CD4-positive, alpha-beta T cell (primary cell): ENCODE measurements around the gene PTPRK. TPM values are rescaled to one million over a fixed set of nuclear protein-coding genes. Genes with fewer than 3 reads are reported as not detected.

Experiments
- ATAC-seq: fragments of 200-7000 bp; cut with Tn5 transposase; one replicate; pipeline ENCODE4 v1.10.0; 2022; ENCODE audit warnings: mild to moderate bottlenecking; ENCODE audit not compliant: poor library complexity
- CTCF ChIA-PET: fragments of 350-600 bp; sonication (Branson Sonifier 250); formaldehyde crosslinking; loops from one replicate; lab custom pipeline; 2021; ENCODE audit warnings: antibody characterized with exemption, inconsistent platforms; lab: Charles Lee
- POLR2A ChIA-PET: fragments of 350-600 bp; sonication (Branson Sonifier 250); formaldehyde crosslinking; loops from one replicate; lab custom pipeline; 2021; ENCODE audit warnings: antibody characterized with exemption, inconsistent platforms; lab: Charles Lee
- DNase-seq, 14 experiments: peaks; one replicate each; pipeline ENCODE4 v3.0.0-alpha.2; 2013 to 2020; ENCODE audit warnings: mixed read lengths in 2 of 14
- H3K27ac ChIP-seq, 2 donors: one replicate each; pipeline versions ENCODE4 v1.5.1 to v1.7.0; 2013; ENCODE audit warnings: low read length in 2 of 2, low read depth in 1 of 2, mild to moderate bottlenecking in 1 of 2
- H3K27me3 ChIP-seq, 2 experiments: 1 replicate in 1 of 2; 2 replicates in 1 of 2; pipeline versions ENCODE4 v1.6.1 to v1.7.0; 2013; ENCODE audit warnings: low read length in 2 of 2, control low read depth in 1 of 2, mild to moderate bottlenecking in 1 of 2, moderate library complexity in 1 of 2; ENCODE audit not compliant: insufficient read depth in 2 of 2, control insufficient read depth in 1 of 2
- H3K36me3 ChIP-seq: one replicate; pipeline ENCODE4 v1.6.1; 2013; ENCODE audit warnings: low read length, control low read depth; ENCODE audit not compliant: insufficient read depth
- H3K4me1 ChIP-seq: one replicate; pipeline ENCODE4 v1.6.1; 2013; ENCODE audit warnings: low read length, control low read depth; ENCODE audit not compliant: insufficient read depth
- H3K4me3 ChIP-seq: one replicate; pipeline ENCODE4 v1.5.1; 2013; ENCODE audit warnings: mild to moderate bottlenecking, low read length, moderate library complexity
- H3K9me3 ChIP-seq, 2 experiments: 1 replicate in 1 of 2; 2 replicates in 1 of 2; pipeline versions ENCODE4 v1.6.1 to v1.7.0; 2013; ENCODE audit warnings: low read length in 2 of 2, mild to moderate bottlenecking in 2 of 2, control low read depth in 1 of 2, moderate library complexity in 1 of 2; ENCODE audit not compliant: control insufficient read depth in 1 of 2, insufficient read depth in 1 of 2
- H3K27ac Mint-ChIP-seq: one replicate; pipeline ENCODE4 v1.8.0; 2020; ENCODE audit warnings: mixed read lengths
- H3K27me3 Mint-ChIP-seq: one replicate; pipeline ENCODE4 v1.8.0; 2021; ENCODE audit warnings: mixed read lengths
- H3K36me3 Mint-ChIP-seq: one replicate; pipeline ENCODE4 v1.8.0; 2021; ENCODE audit warnings: low read depth, mixed read lengths
- H3K4me1 Mint-ChIP-seq: one replicate; pipeline ENCODE4 v1.8.0; 2021; ENCODE audit warnings: low read depth, mixed read lengths
- H3K4me3 Mint-ChIP-seq: one replicate; pipeline ENCODE4 v1.8.0; 2020; ENCODE audit warnings: mild to moderate bottlenecking, mixed read lengths
- H3K9me3 Mint-ChIP-seq: one replicate; pipeline ENCODE4 v1.8.0; 2020; ENCODE audit warnings: mixed read lengths
- CTCF ChIP-seq: fragments of 200-600 bp; IDR thresholded peaks from one replicate; pipeline ENCODE4 v1.8.0; 2022; ENCODE audit warnings: antibody characterized with exemption, mild to moderate bottlenecking
- intact Hi-C, 2 experiments: fragments of 100-400 bp; cut with DNase I in 1 of 2; cut with micrococcal nuclease in 1 of 2; formaldehyde crosslinking; loops; one replicate each; pipeline versions ENCODE4 v1.15.1 to v1.9.0; 2023 to 2025; cut with DNase I, micrococcal nuclease
- total RNA-seq, 174 experiments: library from RNA in 2 of 174; stranded (reverse) in 2 of 174; gene quantifications; one replicate each; pipeline ENCODE4 v1.2.3 and lab custom pipeline; 2021 to 2026

The PTPRK gene
- total RNA-seq, 2 experiments from 2014 or later = 8.4 to 10.3 TPM

- ChIA-PET POLR2A (interaction anchor here (0.6 to 0.9 kb wide), 2 partner anchors 7 to 1063 kb away, joined by 4 to 5 read pairs; partner anchors contain the start of gene PTPRK), CTCF (no interaction called here)
- intact Hi-C loops = no loop called here
These were observed 8.1 kb downstream of the PTPRK start for GRCh38 chr6:128512296-128512695.

GRCh38 chr6:128511506-128511905, 8.9 kb downstream of the PTPRK start:
- intact Hi-C loops = no loop called here
- POLR2A ChIA-PET = interaction anchor here (0.6 to 0.9 kb wide), 2 partner anchors 8 to 1064 kb away, joined by 4 to 5 read pairs; partner anchors contain the start of gene PTPRK
- H3K27me3 ChIP-seq = peaks cover 0 to 5% of the 10 kb centered on the region in 2 experiments

More at GRCh38 chr6:128512296-128512695, 8.1 kb downstream of the PTPRK start:
- no peak overlapping the region for H3K27ac ChIP-seq
- ATAC-seq (no peak), DNase-seq (no peak)
- H3K9me3 ChIP-seq = no peaks in the 10 kb centered on the region
- H3K36me3 Mint-ChIP-seq = no peaks in the 10 kb centered on the region
- no peaks in the 10 kb centered on the region for H3K36me3 ChIP-seq
- H3K4me3 ChIP-seq = no peak overlapping the region
- H3K27me3 ChIP-seq = peaks cover 5 to 11% of the 10 kb centered on the region in 2 experiments
- H3K4me1 ChIP-seq = no peaks in the 10 kb centered on the region
- no peaks in the 10 kb centered on the region for H3K4me1 Mint-ChIP-seq
- no peak for TF ChIP-seq CTCF
- H3K27me3 Mint-ChIP-seq = peaks cover 49% of the 10 kb centered on the region
- H3K27ac Mint-ChIP-seq = no peak overlapping the region
- H3K9me3 Mint-ChIP-seq = no peaks in the 10 kb centered on the region
- H3K4me3 Mint-ChIP-seq = no peak overlapping the region

GRCh38 chr6:128509709-128510108, 10.7 kb downstream of the PTPRK start:
- Histone ChIP-seq H3K36me3 (no peaks in the 10 kb centered on the region), H3K27me3 (no peaks in the 10 kb centered on the region), H3K4me3 (no peak overlapping the region), H3K4me1 (no peaks in the 10 kb centered on the region), H3K27ac (no peak overlapping the region), H3K9me3 (no peaks in the 10 kb centered on the region)
- ATAC-seq = no peak
- Mint-ChIP-seq H3K4me1 (no peaks in the 10 kb centered on the region), H3K36me3 (no peaks in the 10 kb centered on the region), H3K9me3 (no peaks in the 10 kb centered on the region), H3K27ac (no peak overlapping the region), H3K4me3 (no peak overlapping the region), H3K27me3 (peaks cover 27% of the 10 kb centered on the region)
- DNase-seq = no peak
- CTCF ChIA-PET = no interaction called here
- POLR2A ChIA-PET = no interaction called here
- intact Hi-C loops = no loop called here
- no peak for TF ChIP-seq CTCF

More at GRCh38 chr6:128511506-128511905, 8.9 kb downstream of the PTPRK start:
- Mint-ChIP-seq H3K9me3 (no peaks in the 10 kb centered on the region), H3K36me3 (no peaks in the 10 kb centered on the region), H3K27ac (no peak overlapping the region), H3K27me3 (peaks cover 41% of the 10 kb centered on the region), H3K4me1 (no peaks in the 10 kb centered on the region), H3K4me3 (no peak overlapping the region)
- H3K27ac ChIP-seq = no peak overlapping the region
- no peak overlapping the region for H3K4me3 ChIP-seq
- ATAC-seq (no peak), DNase-seq (no peak)
- H3K36me3 ChIP-seq = no peaks in the 10 kb centered on the region
- no peaks in the 10 kb centered on the region for H3K4me1 ChIP-seq
- CTCF ChIA-PET = no interaction called here
- TF ChIP-seq CTCF = no peak
- H3K9me3 ChIP-seq = no peaks in the 10 kb centered on the region
